HEK293 (cell line): Measurements from ENCODE around the gene APOC1.

Experiments
- AEBP2 ChIP-seq: fragments of 450-650 bp; formaldehyde crosslinking; IDR thresholded peaks from 2 replicates; pipeline ENCODE4 v1.5.1; 2016; ENCODE audit warnings: missing biosample characterization, missing genetic modification characterization, borderline replicate concordance
- HIC1 ChIP-seq: fragments of 450-650 bp; formaldehyde crosslinking; IDR thresholded peaks from 2 replicates; pipeline ENCODE4 v1.5.1; 2016; ENCODE audit warnings: missing biosample characterization, missing genetic modification characterization
- PRDM2 ChIP-seq: fragments of 450-650 bp; formaldehyde crosslinking; IDR thresholded peaks from 2 replicates; pipeline ENCODE4 v1.5.1; 2016; ENCODE audit warnings: missing biosample characterization, missing genetic modification characterization, borderline replicate concordance
- PRDM4 ChIP-seq: fragments of 450-650 bp; formaldehyde crosslinking; IDR thresholded peaks from 2 replicates; pipeline ENCODE4 v1.5.1; 2017; ENCODE audit warnings: missing biosample characterization, missing genetic modification characterization
- SP2 ChIP-seq: fragments of 450-650 bp; formaldehyde crosslinking; IDR thresholded peaks from 2 replicates; pipeline ENCODE4 v1.5.1; 2016; ENCODE audit warnings: missing biosample characterization, missing genetic modification characterization
- TSHZ1 ChIP-seq: fragments of 450-650 bp; formaldehyde crosslinking; IDR thresholded peaks from 2 replicates; pipeline ENCODE4 v1.5.1; 2016; ENCODE audit warnings: missing biosample characterization, missing genetic modification characterization, borderline replicate concordance
- ZBTB8A ChIP-seq: fragments of 450-650 bp; formaldehyde crosslinking; IDR thresholded peaks from 2 replicates; pipeline ENCODE4 v1.5.1; 2016; ENCODE audit warnings: missing biosample characterization, missing genetic modification characterization
- ZNF121 ChIP-seq: fragments of 450-650 bp; formaldehyde crosslinking; IDR thresholded peaks from 2 replicates; pipeline ENCODE4 v1.5.1; 2016; ENCODE audit warnings: missing biosample characterization, missing genetic modification characterization
- ZNF223 ChIP-seq: fragments of 450-650 bp; formaldehyde crosslinking; IDR thresholded peaks from 2 replicates; pipeline ENCODE4 v1.5.1; 2016; ENCODE audit warnings: missing biosample characterization, missing genetic modification characterization
- ZNF248 ChIP-seq: fragments of 450-650 bp; formaldehyde crosslinking; IDR thresholded peaks from 2 replicates; pipeline ENCODE4 v1.5.1; 2017; ENCODE audit warnings: missing biosample characterization, missing genetic modification characterization
- ZNF280D ChIP-seq: fragments of 450-650 bp; formaldehyde crosslinking; IDR thresholded peaks from 2 replicates; pipeline ENCODE4 v1.5.1; 2016; ENCODE audit warnings: missing biosample characterization, missing genetic modification characterization
- ZNF302 ChIP-seq: fragments of 450-650 bp; formaldehyde crosslinking; IDR thresholded peaks from 2 replicates; pipeline ENCODE4 v1.5.1; 2016; ENCODE audit warnings: missing biosample characterization, missing genetic modification characterization, low read depth
- ZNF391 ChIP-seq: fragments of 450-650 bp; formaldehyde crosslinking; IDR thresholded peaks from 2 replicates; pipeline ENCODE4 v1.5.1; 2016; ENCODE audit warnings: low read depth, missing biosample characterization, missing genetic modification characterization, borderline replicate concordance
- ZNF394 ChIP-seq: fragments of 450-650 bp; formaldehyde crosslinking; IDR thresholded peaks from 2 replicates; pipeline ENCODE4 v1.5.1; 2016; ENCODE audit warnings: missing biosample characterization, missing genetic modification characterization, mild to moderate bottlenecking, moderate library complexity, borderline replicate concordance
- ZNF610 ChIP-seq: fragments of 450-650 bp; formaldehyde crosslinking; IDR thresholded peaks from 2 replicates; pipeline ENCODE4 v1.5.1; 2016; ENCODE audit warnings: missing biosample characterization, missing genetic modification characterization, borderline replicate concordance
- ZNF660 ChIP-seq: fragments of 450-650 bp; IDR thresholded peaks from 2 replicates; pipeline ENCODE4 v1.5.1; 2018; ENCODE audit warnings: missing biosample characterization, mild to moderate bottlenecking, missing genetic modification characterization

APOC1 gene

GRCh38 chr19:44954649-44955504, 40.5 kb downstream of the APOC1 start, which contains the start of gene CLPTM1 (continued):
- TF ChIP-seq HIC1 (tag by site-specific recombination) (no peak), AEBP2 (tag by site-specific recombination) (no peak), PRDM4 (tag by site-specific recombination) (peak; percentile 72), ZNF394 (tag by site-specific recombination) (peak; percentile 96), ZNF660 (tag by site-specific recombination) (peak; percentile 59), PRDM2 (tag by site-specific recombination) (no peak), ZNF223 (tag by site-specific recombination) (no peak), SP2 (tag by site-specific recombination) (peak; percentile 85), ZNF610 (tag by site-specific recombination) (no peak), TSHZ1 (tag by site-specific recombination) (no peak), ZNF248 (tag by site-specific recombination) (no peak), ZNF280D (tag by site-specific recombination) (0 out of 2 replicates have a peak, but pooled peaks have one; percentile 45), ZNF391 (tag by site-specific recombination) (no peak; the same call in 1 of the 2 replicates), ZNF302 (tag by site-specific recombination) (no peak), ZBTB8A (tag by site-specific recombination) (0 out of 2 replicates have a peak, but pooled peaks have one; percentile 29), ZNF121 (tag by site-specific recombination) (no peak)
